H1 (cell line): ENCODE results near the gene CCDC106. TPM values are rescaled to one million over a fixed set of nuclear protein-coding genes. Genes with fewer than 3 reads are reported as not detected.

Experiments used
- CTCF ChIA-PET: fragments of 300-600 bp; sonication (Branson Sonifier 250); formaldehyde crosslinking; loops from one replicate; lab custom pipeline; 2021; ENCODE audit not compliant: partially characterized antibody; lab: Charles Lee
- POLR2A ChIA-PET: fragments of 300-600 bp; sonication (Branson Sonifier 250); formaldehyde crosslinking; loops from one replicate; lab custom pipeline; 2021; ENCODE audit warnings: inconsistent platforms; ENCODE audit not compliant: partially characterized antibody; lab: Charles Lee
- DNase-seq, 2 experiments: peaks; one replicate each; pipeline versions ENCODE4 v3.0.0 to v3.0.0-alpha.2; 2010 to 2022; ENCODE audit warnings: low spot score in 2 of 2, low read depth in 1 of 2, mixed read lengths in 1 of 2
- FAIRE-seq: peaks from 2 replicates; lab custom pipeline; 2011; peaks lifted over from hg19 to GRCh38; lab: Jason Lieb, UNC
- H2AFZ ChIP-seq: 2 replicates; pipeline ENCODE4 v1.8.1; 2012; ENCODE audit warnings: low read length, inconsistent platforms
- H2AK5ac ChIP-seq: 2 replicates; pipeline ENCODE4 v1.6.1; 2013; ENCODE audit warnings: low read depth, low read length
- H2BK120ac ChIP-seq: replicated peaks from 2 replicates; pipeline ENCODE3; 2013; ENCODE audit warnings: low read depth, low read length, inconsistent platforms
- H2BK12ac ChIP-seq: 2 replicates; pipeline ENCODE4 v1.6.1; 2013; ENCODE audit warnings: low read depth, low read length
- H2BK15ac ChIP-seq: 2 replicates; pipeline ENCODE4 v1.6.1; 2013; ENCODE audit warnings: low read length
- H2BK20ac ChIP-seq: 2 replicates; pipeline ENCODE4 v1.6.1; 2013; ENCODE audit warnings: low read length
- H2BK5ac ChIP-seq: 2 replicates; pipeline ENCODE4 v1.6.1; 2013; ENCODE audit warnings: low read depth, low read length
- H3K14ac ChIP-seq: 2 replicates; pipeline ENCODE4 v1.6.1; 2013; ENCODE audit warnings: inconsistent platforms; ENCODE audit not compliant: insufficient read length
- H3K18ac ChIP-seq: 2 replicates; pipeline ENCODE4 v1.6.1; 2013; ENCODE audit warnings: low read length; ENCODE audit errors: extremely low read depth
- H3K23ac ChIP-seq: 2 replicates; pipeline ENCODE4 v1.6.1; 2013; ENCODE audit warnings: inconsistent platforms; ENCODE audit not compliant: insufficient read length
- H3K23me2 ChIP-seq: 2 replicates; pipeline ENCODE4 v1.6.1; 2013; ENCODE audit warnings: low read depth, low read length
- H3K27ac ChIP-seq: 2 replicates; pipeline ENCODE4 v1.6.1; 2011; ENCODE audit warnings: low read depth, low read length, inconsistent platforms
- H3K27me3 ChIP-seq, 4 experiments: replicated peaks in 1 of 4; 1 replicate in 1 of 4; 2 replicates in 3 of 4; pipeline versions ENCODE4 v1.6.1 to v1.8.1; 2011 to 2013; ENCODE audit warnings: low read length in 3 of 4, mild to moderate bottlenecking in 3 of 4, inconsistent platforms in 2 of 4, mixed read lengths in 2 of 4, moderate library complexity in 1 of 4; ENCODE audit not compliant: control insufficient read depth in 3 of 4, insufficient read depth in 3 of 4; ENCODE audit errors: extremely low read depth in 1 of 4
- H3K36me3 ChIP-seq, 4 experiments: 2 replicates each; pipeline versions ENCODE4 v1.6.1 to v1.8.1; 2011 to 2013; ENCODE audit warnings: mild to moderate bottlenecking in 4 of 4, low read length in 3 of 4, moderate library complexity in 2 of 4, control low read depth in 1 of 4, inconsistent platforms in 1 of 4; ENCODE audit not compliant: insufficient read depth in 4 of 4, control insufficient read depth in 2 of 4
- H3K4ac ChIP-seq: replicated peaks from 2 replicates; pipeline ENCODE3; 2013; ENCODE audit warnings: low read length, low read depth, mixed read lengths, inconsistent platforms; ENCODE audit not compliant: insufficient read length
- H3K4me1 ChIP-seq, 4 experiments: replicated peaks in 1 of 4; 1 replicate in 1 of 4; 2 replicates in 3 of 4; pipeline versions ENCODE4 v1.6.1 to v1.8.1; 2011 to 2013; ENCODE audit warnings: low read length in 3 of 4, inconsistent platforms in 2 of 4, mixed read lengths in 1 of 4; ENCODE audit not compliant: insufficient read depth in 4 of 4, control insufficient read depth in 3 of 4
- H3K4me2 ChIP-seq, 2 experiments: 2 replicates each; pipeline versions ENCODE4 v1.6.1 to v1.8.1; 2011 to 2013; ENCODE audit warnings: low read depth in 2 of 2, low read length in 2 of 2, control low read depth in 1 of 2, inconsistent platforms in 1 of 2, mild to moderate bottlenecking in 1 of 2; ENCODE audit not compliant: insufficient read depth in 1 of 2
- H3K4me3 ChIP-seq, 4 experiments: fragments of 200-600, 300-600 bp in 1 of 4; sonication (generic), shearing (Covaris generic), sonication (Bioruptor Twin) in 1 of 4; 2 replicates each; pipeline versions ENCODE4 v1.5.1 to v1.8.1; 2011 to 2016; ENCODE audit warnings: low read length in 4 of 4, low read depth in 3 of 4, control low read depth in 2 of 4, inconsistent platforms in 2 of 4, mild to moderate bottlenecking in 2 of 4, mixed read lengths in 1 of 4, moderate library complexity in 1 of 4; ENCODE audit not compliant: insufficient read depth in 2 of 4; ENCODE audit errors: extremely low read depth in 1 of 4
- H3K56ac ChIP-seq: replicated peaks from 2 replicates; pipeline ENCODE3; 2013; ENCODE audit warnings: low read depth, mild to moderate bottlenecking, mixed read lengths, low read length, inconsistent platforms; ENCODE audit not compliant: insufficient read length
- H3K79me1 ChIP-seq: 2 replicates; pipeline ENCODE4 v1.6.1; 2013; ENCODE audit warnings: low read depth, low read length, control low read depth
- H3K79me2 ChIP-seq, 2 experiments: 2 replicates each; pipeline versions ENCODE4 v1.6.1 to v1.8.1; 2012 to 2013; ENCODE audit warnings: low read length in 2 of 2, mild to moderate bottlenecking in 2 of 2, inconsistent platforms in 1 of 2; ENCODE audit not compliant: insufficient read depth in 2 of 2, control insufficient read depth in 1 of 2
- H3K9ac ChIP-seq, 4 experiments: replicated peaks in 1 of 4; 1 replicate in 1 of 4; 2 replicates in 3 of 4; pipeline versions ENCODE4 v1.6.1 to v1.8.1; 2011 to 2013; ENCODE audit warnings: low read depth in 3 of 4, low read length in 3 of 4, control low read depth in 2 of 4, mild to moderate bottlenecking in 2 of 4, moderate library complexity in 2 of 4, inconsistent platforms in 1 of 4; ENCODE audit errors: extremely low read depth in 1 of 4
- H3K9me3 ChIP-seq, 2 experiments: 2 replicates each; pipeline versions ENCODE4 v1.6.1 to v1.8.1; 2012 to 2013; ENCODE audit warnings: mild to moderate bottlenecking in 2 of 2, moderate library complexity in 2 of 2, control low read depth in 1 of 2, inconsistent platforms in 1 of 2, low read depth in 1 of 2, low read length in 1 of 2, mixed read lengths in 1 of 2; ENCODE audit not compliant: insufficient read depth in 2 of 2
- H4K20me1 ChIP-seq, 2 experiments: replicated peaks in 1 of 2; 2 replicates each; pipeline versions ENCODE3 to v1.8.1; 2011 to 2013; ENCODE audit warnings: inconsistent platforms in 2 of 2, low read length in 2 of 2, mild to moderate bottlenecking in 1 of 2; ENCODE audit not compliant: insufficient read depth in 2 of 2, control insufficient read depth in 1 of 2
- H4K5ac ChIP-seq: 2 replicates; pipeline ENCODE4 v1.6.1; 2013; ENCODE audit warnings: low read length, low read depth, mixed read lengths, inconsistent platforms; ENCODE audit not compliant: insufficient read length
- H4K8ac ChIP-seq: 2 replicates; pipeline ENCODE4 v1.8.0; 2013; ENCODE audit warnings: mild to moderate bottlenecking, moderate library complexity, low read length, inconsistent platforms; ENCODE audit not compliant: insufficient read depth; ENCODE audit errors: extremely low read depth
- H4K91ac ChIP-seq: replicated peaks from 2 replicates; pipeline ENCODE3; 2013; ENCODE audit warnings: low read length, mixed read lengths, inconsistent platforms; ENCODE audit not compliant: insufficient read length
- WGBS, 2 experiments: shearing (Covaris generic) in 1 of 2; methylation state at CpG; one replicate each; pipeline versions ENCODE4 v1.1.6 to v1.1.7; 2013 to 2015; ENCODE audit warnings: low lambda C conversion rate in 2 of 2, mixed read lengths in 2 of 2, inconsistent platforms in 1 of 2, low coverage in 1 of 2, missing lambda C conversion rate in 1 of 2; ENCODE audit not compliant: insufficient replicate concordance in 2 of 2, insufficient coverage in 1 of 2, insufficient read length in 1 of 2; ENCODE audit errors: extremely low coverage in 1 of 2, missing lambda C conversion rate in 1 of 2; 5-methylcytosine and 5-hydroxymethylcytosine counted together
- polyA plus RNA-seq, 7 experiments: library from polyadenylated mRNA; depleted of rRNA in 3 of 7; stranded (reverse) in 5 of 7; unstranded in 2 of 7; fragments of >200 nt in 5 of 7; fragments of 200-250 nt in 2 of 7; gene quantifications; 1 replicate in 5 of 7; 2 replicates in 1 of 7; 4 replicates in 1 of 7; pipeline versions ENCODE4 v1.2.1 to v1.2.3, GENCODE V29; 2011 to 2013; ENCODE audit warnings: missing spikeins in 2 of 7, mixed read lengths in 2 of 7
- total RNA-seq: library from RNA; stranded (reverse); fragmentation: NEBNext Ultra II Directional; extraction: Animal tissue kit (Norgen Biotek cat#: 25700); gene quantifications from 2 replicates; pipeline ENCODE4 v1.2.1, GENCODE V29; 2021
- TF ChIP-seq, protein P1 (sequence below): IDR thresholded peaks from 2 replicates; pipeline ENCODE4 v1.6.1; 2011; ENCODE audit warnings: low read depth, mild to moderate bottlenecking, low read length; ENCODE audit not compliant: insufficient read depth
- TF ChIP-seq, protein P2 (sequence below): IDR thresholded peaks from 2 replicates; pipeline ENCODE4 v1.6.1; 2012; ENCODE audit warnings: inconsistent platforms
- TF ChIP-seq, protein P3 (sequence below): IDR thresholded peaks from 2 replicates; pipeline ENCODE4 v1.6.1; 2012; ENCODE audit warnings: inconsistent platforms

CCDC106 gene
- total and polyA plus RNA-seq, 2 of the 8 experiments (the other 6 are each of a cell fraction or from before 2014, with no cell fraction given), result 12.0 to 20.1 TPM

DNA sequence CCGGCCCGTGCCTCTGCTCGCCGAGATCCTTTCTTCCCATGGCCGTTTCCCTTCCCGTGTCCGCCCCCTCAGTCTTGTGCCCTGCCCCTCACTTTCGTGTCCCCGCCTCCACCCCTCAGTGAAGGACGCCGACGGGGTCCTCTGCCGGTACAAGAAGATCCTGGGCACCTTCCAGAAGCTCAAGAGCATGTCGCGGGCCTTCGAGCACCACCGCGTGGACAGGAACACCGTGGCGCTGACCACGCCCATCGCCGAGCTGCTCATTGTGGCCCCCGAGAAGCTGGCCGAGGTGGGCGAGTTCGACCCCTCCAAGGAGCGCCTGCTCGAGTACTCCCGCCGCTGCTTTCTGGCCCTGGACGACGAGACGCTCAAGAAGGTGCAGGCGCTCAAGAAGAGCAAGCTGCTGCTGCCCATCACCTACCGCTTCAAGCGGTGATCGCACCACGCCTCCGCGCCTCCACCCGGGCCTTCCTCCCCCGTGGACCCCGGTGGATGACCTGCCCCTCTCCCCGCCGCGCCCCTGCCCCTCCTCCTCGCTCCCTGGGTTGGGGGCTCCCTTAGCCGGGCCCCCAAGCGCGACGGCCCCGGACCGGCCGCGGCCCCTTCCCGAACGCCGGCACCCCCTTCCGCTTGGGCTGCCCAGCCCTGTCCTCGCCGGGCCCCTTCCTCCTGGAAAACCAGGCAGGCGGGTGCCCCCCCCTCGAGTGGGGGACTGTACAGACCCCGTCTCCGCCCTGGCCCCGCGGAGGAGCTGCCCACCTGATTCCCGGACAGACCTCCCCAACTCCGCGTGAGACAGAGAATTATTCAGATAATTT is 4.5 kb downstream of the CCDC106 start:
- FAIRE-seq, result no peak
- no peak overlapping the region for H3K56ac ChIP-seq
- POLR2A ChIA-PET, result interaction anchor here (0.6 to 2.5 kb wide), 11 partner anchors 8 to 264 kb away, joined by 3 to 11 read pairs (median 3); partner anchors contain the start of gene ZNF580
- peak overlapping the region; percentile 78 to 94 for H3K4me2 ChIP-seq
- H3K23me2 ChIP-seq, result peaks cover 19% of the 10 kb centered on the region
- no peak overlapping the region for H2BK15ac ChIP-seq
- no peak overlapping the region for H2AFZ ChIP-seq
- no peak overlapping the region for H2BK12ac ChIP-seq
- no peak overlapping the region for H3K27ac ChIP-seq
- H2AK5ac ChIP-seq, result no peak overlapping the region
- H3K4me1 ChIP-seq, result peaks cover 3 to 15% (median 10%) of the 10 kb centered on the region in 4 experiments; a peak in 6 of 7 replicates
- H2BK20ac ChIP-seq, result no peak overlapping the region
- 0 out of 7 replicates have a peak overlapping the region, but pooled peaks of 1 of the 4 experiments have one; percentile 12 for H3K9ac ChIP-seq
- H3K9me3 ChIP-seq, result no peaks in the 10 kb centered on the region
- H3K4ac ChIP-seq, result no peak overlapping the region
- no peak overlapping the region; the same call in 1 of the 2 replicates for H3K18ac ChIP-seq
- H4K91ac ChIP-seq, result peak overlapping the region; percentile 55
- TF ChIP-seq, protein P1, sequence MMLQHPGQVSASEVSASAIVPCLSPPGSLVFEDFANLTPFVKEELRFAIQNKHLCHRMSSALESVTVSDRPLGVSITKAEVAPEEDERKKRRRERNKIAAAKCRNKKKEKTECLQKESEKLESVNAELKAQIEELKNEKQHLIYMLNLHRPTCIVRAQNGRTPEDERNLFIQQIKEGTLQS, result no peak
- TF ChIP-seq, protein P2, sequence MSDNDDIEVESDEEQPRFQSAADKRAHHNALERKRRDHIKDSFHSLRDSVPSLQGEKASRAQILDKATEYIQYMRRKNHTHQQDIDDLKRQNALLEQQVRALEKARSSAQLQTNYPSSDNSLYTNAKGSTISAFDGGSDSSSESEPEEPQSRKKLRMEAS, result peak; percentile 33; the same call in 1 of the 2 replicates
- TF ChIP-seq, protein P3, sequence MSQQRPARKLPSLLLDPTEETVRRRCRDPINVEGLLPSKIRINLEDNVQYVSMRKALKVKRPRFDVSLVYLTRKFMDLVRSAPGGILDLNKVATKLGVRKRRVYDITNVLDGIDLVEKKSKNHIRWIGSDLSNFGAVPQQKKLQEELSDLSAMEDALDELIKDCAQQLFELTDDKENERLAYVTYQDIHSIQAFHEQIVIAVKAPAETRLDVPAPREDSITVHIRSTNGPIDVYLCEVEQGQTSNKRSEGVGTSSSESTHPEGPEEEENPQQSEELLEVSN, result peak; percentile 34; the same call in 1 of the 2 replicates
- TF ChIP-seq, all 59 proteins: peak for 2
- 71% methylated on average over 29 of the region's 71 CpGs; no CpG with 5 or more reads in 1 of the 2 experiments for WGBS, 2 experiments
- Histone ChIP-seq H3K79me2 (peaks cover 20 to 22% of the 10 kb centered on the region in 2 experiments), H2BK5ac (0 out of 2 replicates have a peak overlapping the region, but pooled peaks have one; percentile 4), H3K4me3 (peak overlapping the region in 3 of 4 experiments; percentile 14 to 81 (median 29); a peak in 5 of 8 replicates), H4K8ac (peak overlapping the region; percentile 28), H3K36me3 (0 out of 8 replicates have a peak, but pooled peaks cover 0 to 3% (median 0%) of the 10 kb centered on the region in 4 experiments), H4K20me1 (peaks cover 1 to 5% of the 10 kb centered on the region in 2 experiments), H3K23ac (no peak overlapping the region), H3K27me3 (no peaks in the 10 kb centered on the region), H2BK120ac (no peak overlapping the region), H3K79me1 (peaks cover 2% of the 10 kb centered on the region; the same call in 1 of the 2 replicates), H4K5ac (no peak overlapping the region), H3K14ac (no peak overlapping the region)
- CTCF ChIA-PET, result interaction anchor here (0.6 to 2.2 kb wide), 16 partner anchors 9 to 663 kb away, joined by 3 to 31 read pairs (median 3); partner anchors contain the start of genes TMEM190 and ZNF581
- DNase-seq, result no peak
